Neural progenitor cell (in vitro differentiated cells): ENCODE data around the gene STOML1. TPM values are rescaled to one million over a fixed set of nuclear protein-coding genes. Genes with fewer than 3 reads are reported as not detected.

Source experiments
- DNase-seq: peaks from one replicate; pipeline ENCODE4 v3.0.0-alpha.2; 2016; ENCODE audit warnings: low spot score
- H2AFZ ChIP-seq: fragments of 200-600 bp; sonication (generic); replicated peaks from 2 replicates; pipeline ENCODE4 v1.6.1; 2016; ENCODE audit warnings: antibody characterized with exemption
- H3F3A ChIP-seq: fragments of 200-600 bp; sonication (generic); 2 replicates; pipeline ENCODE4 v1.6.1; 2016; ENCODE audit warnings: antibody characterized with exemption, low read depth
- H3K27ac ChIP-seq: fragments of 200-600 bp; sonication (generic); 2 replicates; pipeline ENCODE4 v1.5.1; 2016; ENCODE audit warnings: mild to moderate bottlenecking
- H3K27me3 ChIP-seq: fragments of 200-600 bp; sonication (generic); 2 replicates; pipeline ENCODE4 v1.6.1; 2016; ENCODE audit warnings: mild to moderate bottlenecking, moderate library complexity
- H3K36me3 ChIP-seq: fragments of 200-600 bp; sonication (generic); 2 replicates; pipeline ENCODE4 v1.5.1; 2016
- H3K4me1 ChIP-seq: fragments of 200-600 bp; sonication (generic); 2 replicates; pipeline ENCODE4 v1.6.1; 2016; ENCODE audit warnings: mixed run types
- H3K4me2 ChIP-seq: fragments of 200-600 bp; sonication (generic); 2 replicates; pipeline ENCODE4 v1.6.1; 2016
- H3K4me3 ChIP-seq: fragments of 200-600 bp; sonication (generic); 2 replicates; pipeline ENCODE4 v1.5.1; 2016
- H3K79me2 ChIP-seq: fragments of 200-600 bp; sonication (generic); 2 replicates; pipeline ENCODE4 v1.6.1; 2016; ENCODE audit warnings: low read depth
- H3K9ac ChIP-seq: fragments of 200-600 bp; sonication (generic); 2 replicates; pipeline ENCODE4 v1.6.1; 2016
- H3K9me3 ChIP-seq: fragments of 200-600 bp; sonication (generic); 2 replicates; pipeline ENCODE4 v1.5.1; 2016; ENCODE audit warnings: low read depth
- H4K20me1 ChIP-seq: fragments of 200-600 bp; sonication (generic); 2 replicates; pipeline ENCODE4 v1.6.1; 2016; ENCODE audit warnings: low read depth
- H3K27ac Mint-ChIP-seq: 3 replicates; pipeline ENCODE4 v1.8.0; 2021; ENCODE audit warnings: mixed read lengths
- H3K27me3 Mint-ChIP-seq: 2 replicates; pipeline ENCODE4 v1.8.0; 2022; ENCODE audit warnings: low read depth, mild to moderate bottlenecking, inconsistent platforms, moderate library complexity, mixed read lengths; ENCODE audit not compliant: insufficient read depth
- H3K36me3 Mint-ChIP-seq: 3 replicates; pipeline ENCODE4 v1.8.0; 2021; ENCODE audit warnings: mixed read lengths
- H3K4me1 Mint-ChIP-seq: 3 replicates; pipeline ENCODE4 v1.8.0; 2021; ENCODE audit warnings: mixed read lengths
- H3K4me3 Mint-ChIP-seq: 3 replicates; pipeline ENCODE4 v1.8.0; 2021; ENCODE audit warnings: mild to moderate bottlenecking, moderate library complexity, mixed read lengths
- H3K9me3 Mint-ChIP-seq: 3 replicates; pipeline ENCODE4 v1.8.0; 2020; ENCODE audit warnings: mixed read lengths
- CTCF ChIP-seq: fragments of 200-600 bp; sonication (generic); IDR thresholded peaks from 2 replicates; pipeline ENCODE4 v1.5.1; 2017; ENCODE audit warnings: antibody characterized with exemption, mild to moderate bottlenecking
- EZH2 ChIP-seq: fragments of 200-600 bp; sonication (generic); IDR thresholded peaks from 2 replicates; pipeline ENCODE4 v1.6.1; 2017; ENCODE audit warnings: antibody characterized with exemption, mild to moderate bottlenecking, moderate library complexity
- EZH2phosphoT487 ChIP-seq: fragments of 200-600 bp; sonication (generic); IDR thresholded peaks from 2 replicates; pipeline ENCODE4 v1.6.1; 2017; ENCODE audit warnings: antibody characterized with exemption
- total RNA-seq: library from RNA; depleted of rRNA; stranded (reverse); fragments of >200 nt; gene quantifications from 2 replicates; pipeline ENCODE4 v1.2.3, GENCODE V29; 2015; ENCODE audit warnings: low replicate concordance

The STOML1 gene
- total RNA-seq, 1 donor from 2014 or later, result 2.0 TPM

DNA sequence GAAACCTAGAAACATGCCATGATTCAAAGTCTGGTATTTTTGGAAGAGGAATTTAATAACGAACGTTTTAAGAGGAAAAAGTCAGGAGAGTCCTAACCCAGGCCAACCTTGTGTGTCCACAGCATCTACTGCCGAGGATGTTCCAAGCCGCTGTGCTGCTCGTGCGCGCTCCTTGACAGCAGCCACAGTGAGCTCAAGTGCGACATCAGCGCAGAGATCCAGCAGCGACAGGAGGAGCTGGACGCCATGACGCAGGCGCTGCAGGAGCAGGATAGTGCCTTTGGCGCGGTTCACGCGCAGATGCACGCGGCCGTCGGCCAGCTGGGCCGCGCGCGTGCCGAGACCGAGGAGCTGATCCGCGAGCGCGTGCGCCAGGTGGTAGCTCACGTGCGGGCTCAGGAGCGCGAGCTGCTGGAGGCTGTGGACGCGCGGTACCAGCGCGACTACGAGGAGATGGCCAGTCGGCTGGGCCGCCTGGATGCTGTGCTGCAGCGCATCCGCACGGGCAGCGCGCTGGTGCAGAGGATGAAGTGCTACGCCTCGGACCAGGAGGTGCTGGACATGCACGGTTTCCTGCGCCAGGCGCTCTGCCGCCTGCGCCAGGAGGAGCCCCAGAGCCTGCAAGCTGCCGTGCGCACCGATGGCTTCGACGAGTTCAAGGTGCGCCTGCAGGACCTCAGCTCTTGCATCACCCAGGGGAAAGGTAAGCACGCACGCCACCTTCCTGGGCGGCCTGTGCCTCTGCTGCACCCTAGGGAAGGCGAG is 30.8 kb upstream of the STOML1 start:
- H4K20me1 ChIP-seq, result peaks cover 4% of the 10 kb centered on the region
- no peaks in the 10 kb centered on the region for H3K9me3 ChIP-seq

GRCh38 chr15:74019734-74020133 is 27.6 kb upstream of the STOML1 start:
- no peaks in the 10 kb centered on the region for H3K4me1 ChIP-seq
- no peak overlapping the region for H3K4me3 ChIP-seq
- H3K4me1 Mint-ChIP-seq, result no peaks in the 10 kb centered on the region
- no peak overlapping the region for H2AFZ ChIP-seq
- no peak overlapping the region for H3K4me2 ChIP-seq
- H3K27ac Mint-ChIP-seq, result no peak overlapping the region
- H3K27me3 Mint-ChIP-seq, result peaks cover 4% of the 10 kb centered on the region
- H3K36me3 Mint-ChIP-seq, result peaks cover 19% of the 10 kb centered on the region
- peaks cover 4% of the 10 kb centered on the region for H4K20me1 ChIP-seq
- no peaks in the 10 kb centered on the region for H3K36me3 ChIP-seq
- H3K27ac ChIP-seq, result no peak overlapping the region
- no peaks in the 10 kb centered on the region for H3K9me3 Mint-ChIP-seq
- no peak for DNase-seq
- no peaks in the 10 kb centered on the region for H3K27me3 ChIP-seq
- H3K4me3 Mint-ChIP-seq, result no peak overlapping the region
- H3K79me2 ChIP-seq, result peaks cover 2% of the 10 kb centered on the region
- no peaks in the 10 kb centered on the region for H3F3A ChIP-seq
- no peak overlapping the region for H3K9ac ChIP-seq
- no peaks in the 10 kb centered on the region for H3K9me3 ChIP-seq
- TF ChIP-seq EZH2phosphoT487 (no peak), EZH2 (no peak), CTCF (no peak)

More for the DNA sequence above, 30.8 kb upstream of the STOML1 start:
- no peak overlapping the region for H2AFZ ChIP-seq
- Mint-ChIP-seq H3K9me3 (no peaks in the 10 kb centered on the region), H3K4me1 (no peaks in the 10 kb centered on the region), H3K36me3 (peaks cover 18% of the 10 kb centered on the region), H3K27ac (no peak overlapping the region), H3K4me3 (no peak overlapping the region), H3K27me3 (peaks cover 4% of the 10 kb centered on the region)
- no peak overlapping the region for H3K27ac ChIP-seq
- H3K27me3 ChIP-seq, result no peaks in the 10 kb centered on the region
- no peak overlapping the region for H3K4me3 ChIP-seq
- no peak overlapping the region for H3K4me2 ChIP-seq
- no peak for DNase-seq
- H3F3A ChIP-seq, result no peaks in the 10 kb centered on the region
- H3K79me2 ChIP-seq, result peaks cover 2% of the 10 kb centered on the region
- no peaks in the 10 kb centered on the region for H3K36me3 ChIP-seq
- H3K9ac ChIP-seq, result no peak overlapping the region
- TF ChIP-seq EZH2phosphoT487, result no peak
- TF ChIP-seq EZH2, result no peak
- TF ChIP-seq CTCF, result no peak
- H3K4me1 ChIP-seq, result no peaks in the 10 kb centered on the region

GRCh38 chr15:74013374-74013894 is 21.3 kb upstream of the STOML1 start:
- H3K4me2 ChIP-seq, result no peak overlapping the region
- H2AFZ ChIP-seq, result no peak overlapping the region
- H3K27me3 Mint-ChIP-seq, result peaks cover 2% of the 10 kb centered on the region
- TF ChIP-seq EZH2phosphoT487 (no peak), EZH2 (no peak), CTCF (no peak)
- DNase-seq, result no peak
- no peaks in the 10 kb centered on the region for H3K9me3 ChIP-seq
- H3K4me3 Mint-ChIP-seq, result no peak overlapping the region
- H3K36me3 Mint-ChIP-seq, result peaks cover 18% of the 10 kb centered on the region
- no peak overlapping the region for H3K4me3 ChIP-seq
- H3K36me3 ChIP-seq, result no peaks in the 10 kb centered on the region
- H3K27me3 ChIP-seq, result no peaks in the 10 kb centered on the region
- H3K27ac Mint-ChIP-seq, result no peak overlapping the region
- no peaks in the 10 kb centered on the region for H3K4me1 ChIP-seq
- H3K79me2 ChIP-seq, result no peaks in the 10 kb centered on the region
- H4K20me1 ChIP-seq, result peaks cover 11% of the 10 kb centered on the region
- H3K27ac ChIP-seq, result no peak overlapping the region
- peaks cover 2% of the 10 kb centered on the region for H3K4me1 Mint-ChIP-seq
- no peaks in the 10 kb centered on the region for H3K9me3 Mint-ChIP-seq
- no peak overlapping the region for H3K9ac ChIP-seq
- H3F3A ChIP-seq, result no peaks in the 10 kb centered on the region
